IPS-NIHi7 (cell line): Measurements from ENCODE around the gene METTL23.

Source experiments
- DNase-seq: peaks from one replicate; pipeline ENCODE4 v3.0.0; 2012; ENCODE audit warnings: mixed read lengths; ENCODE audit errors: extremely low spot score

Gene METTL23

GRCh38 chr17:76726776-76727718 lies at the start of gene METTL23:
Gene METTL23 (plus strand): TSS chr17:76726839. CDS start chr17:76729711, 2,872 bp downstream.
- peak; percentile 68 for DNase-seq

- DNase-seq, result no peak
Observed at GRCh38 chr17:76677406-76677805, 49.2 kb upstream of the METTL23 start.

GRCh38 chr17:76678330-76678729 lies 48.3 kb upstream of the METTL23 start:
- no peak for DNase-seq

GRCh38 chr17:76679239-76679638 lies 47.4 kb upstream of the METTL23 start:
- DNase-seq, result no peak

GRCh38 chr17:76681222-76682137 lies 45.2 kb upstream of the METTL23 start:
- DNase-seq, result peak; percentile 82

- no peak for DNase-seq
Observed at GRCh38 chr17:76682296-76682695, 44.3 kb upstream of the METTL23 start.

- peak; percentile 65 for DNase-seq
Observed at GRCh38 chr17:76683011-76683755, 43.5 kb upstream of the METTL23 start.

GRCh38 chr17:76683921-76684745 lies 42.5 kb upstream of the METTL23 start:
- DNase-seq, result peak; percentile 5

- peak; percentile 3 for DNase-seq
Observed at GRCh38 chr17:76684756-76685155, 41.9 kb upstream of the METTL23 start.

GRCh38 chr17:76685366-76685765 lies 41.3 kb upstream of the METTL23 start:
- DNase-seq, result peak; percentile 7

- peak; percentile 7 for DNase-seq
Observed at GRCh38 chr17:76685846-76686245, 40.8 kb upstream of the METTL23 start.

GRCh38 chr17:76686538-76687297 lies 39.9 kb upstream of the METTL23 start:
- peak; percentile 4 for DNase-seq

GRCh38 chr17:76687298-76688164 lies 39.1 kb upstream of the METTL23 start:
- peak; percentile 3 for DNase-seq

- DNase-seq, result no peak
Observed at GRCh38 chr17:76688165-76688622, 38.4 kb upstream of the METTL23 start.

- DNase-seq, result no peak
Observed at GRCh38 chr17:76689859-76690258, 36.8 kb upstream of the METTL23 start.

- no peak for DNase-seq
Observed at GRCh38 chr17:76690596-76691280, 35.9 kb upstream of the METTL23 start.

GRCh38 chr17:76691379-76692191 lies 35.1 kb upstream of the METTL23 start:
- no peak for DNase-seq
